B cell (primary cell): ENCODE data around the gene ZP3. TPM values are rescaled to one million over a fixed set of nuclear protein-coding genes. Genes with fewer than 3 reads are reported as not detected.
"Not testable (repeated sequence)": the region's sequence is repeated elsewhere in the genome, so short reads cannot be mapped to it uniquely, and the experiment has no call there.

Source experiments
- ATAC-seq: fragments of 200-7000 bp; cut with Tn5 transposase; one replicate; pipeline ENCODE4 v1.10.0; 2021; ENCODE audit warnings: low read depth, mild to moderate bottlenecking, moderate number of reproducible peaks, moderate library complexity
- CTCF ChIA-PET: fragments of 350-600 bp; sonication (Branson Sonifier 250); formaldehyde crosslinking; loops from one replicate; lab custom pipeline; 2021; ENCODE audit warnings: antibody characterized with exemption, inconsistent platforms; lab: Charles Lee
- POLR2A ChIA-PET: fragments of 350-600 bp; sonication (Branson Sonifier 250); formaldehyde crosslinking; loops from one replicate; lab custom pipeline; 2021; ENCODE audit warnings: antibody characterized with exemption; lab: Charles Lee
- DNase-seq: peaks from one replicate; pipeline ENCODE4 v3.0.0; 2013
- H2AFZ ChIP-seq: 2 replicates; pipeline ENCODE4 v1.6.1; 2012; ENCODE audit warnings: mild to moderate bottlenecking, low read depth, low read length; ENCODE audit not compliant: insufficient read depth, poor library complexity, severe bottlenecking
- H3K27ac ChIP-seq, 2 donors: 1 replicate in 1 of 2; 2 replicates in 1 of 2; pipeline ENCODE4 v1.5.1; 2012 to 2013; ENCODE audit warnings: low read length in 2 of 2, mild to moderate bottlenecking in 2 of 2, moderate library complexity in 1 of 2
- H3K27me3 ChIP-seq, 4 experiments: fragments of 200-600 bp in 1 of 4; sonication (generic) in 1 of 4; replicated peaks in 1 of 4; 1 replicate in 2 of 4; 2 replicates in 2 of 4; pipeline versions ENCODE4 v1.6.1 to v1.7.0; 2013 to 2016; ENCODE audit warnings: low read length in 3 of 4, mild to moderate bottlenecking in 2 of 4, mixed read lengths in 1 of 4, moderate library complexity in 1 of 4; ENCODE audit not compliant: insufficient read depth in 4 of 4, control insufficient read depth in 3 of 4; ENCODE audit errors: control extremely low read depth in 1 of 4
- H3K36me3 ChIP-seq, 2 experiments: replicated peaks in 1 of 2; 1 replicate in 1 of 2; 2 replicates in 1 of 2; pipeline versions ENCODE4 v1.6.1 to v1.7.1; 2013; ENCODE audit warnings: low read length in 1 of 2; ENCODE audit not compliant: insufficient read depth in 2 of 2, control insufficient read depth in 1 of 2; ENCODE audit errors: control extremely low read depth in 1 of 2, extremely low read depth in 1 of 2
- H3K4me1 ChIP-seq, 2 donors: fragments of 200-600 bp in 1 of 2; sonication (generic) in 1 of 2; 1 replicate in 1 of 2; 2 replicates in 1 of 2; pipeline versions ENCODE4 v1.5.1 to v1.6.1; 2013 to 2017; ENCODE audit warnings: low read length in 2 of 2; ENCODE audit not compliant: control insufficient read depth in 2 of 2, insufficient read depth in 2 of 2
- H3K4me2 ChIP-seq: replicated peaks from 2 replicates; pipeline ENCODE3; 2012; ENCODE audit warnings: mild to moderate bottlenecking, low read depth, low read length; ENCODE audit not compliant: poor library complexity, severe bottlenecking
- H3K4me3 ChIP-seq, 5 experiments: fragments of 200-600 bp in 1 of 5; sonication (generic) in 1 of 5; 1 replicate in 3 of 5; 2 replicates in 2 of 5; pipeline versions ENCODE4 v1.5.1 to v1.7.0; 2011 to 2016; ENCODE audit warnings: low read length in 4 of 5, mild to moderate bottlenecking in 4 of 5, low read depth in 2 of 5, control low read depth in 1 of 5, moderate library complexity in 1 of 5; ENCODE audit not compliant: insufficient read depth in 1 of 5; ENCODE audit errors: control extremely low read depth in 1 of 5, extremely low read depth in 1 of 5
- H3K79me2 ChIP-seq: fragments of 200-600 bp; sonication (generic); one replicate; pipeline ENCODE4 v1.6.0; 2016; ENCODE audit warnings: low read length; ENCODE audit not compliant: control insufficient read depth, insufficient read depth
- H3K9ac ChIP-seq: fragments of 200-600 bp; sonication (generic); 2 replicates; pipeline ENCODE4 v1.6.1; 2017; ENCODE audit warnings: mild to moderate bottlenecking, low read length, moderate library complexity
- H3K9me3 ChIP-seq, 3 donors: one replicate each; pipeline versions ENCODE4 v1.6.1 to v1.7.1; 2013; ENCODE audit warnings: low read length in 2 of 3; ENCODE audit not compliant: control insufficient read depth in 2 of 3, insufficient read depth in 1 of 3; ENCODE audit errors: control extremely low read depth in 1 of 3
- H4K20me1 ChIP-seq: 2 replicates; pipeline ENCODE4 v1.6.0; 2012; ENCODE audit warnings: mild to moderate bottlenecking, low read length; ENCODE audit not compliant: insufficient read depth, control insufficient read depth, poor library complexity, severe bottlenecking
- H3K27ac Mint-ChIP-seq: one replicate; pipeline ENCODE4 v1.8.0; 2021; ENCODE audit warnings: mixed read lengths
- H3K27me3 Mint-ChIP-seq: one replicate; pipeline ENCODE4 v1.8.0; 2021; ENCODE audit warnings: mixed read lengths
- H3K4me1 Mint-ChIP-seq: one replicate; pipeline ENCODE4 v1.8.0; 2021; ENCODE audit warnings: mixed read lengths
- H3K4me3 Mint-ChIP-seq: one replicate; pipeline ENCODE4 v1.8.0; 2021; ENCODE audit warnings: mixed read lengths
- H3K9me3 Mint-ChIP-seq: one replicate; pipeline ENCODE4 v1.8.0; 2022; ENCODE audit warnings: mixed read lengths; ENCODE audit not compliant: insufficient read depth
- CTCF ChIP-seq: fragments of 200-600 bp; IDR thresholded peaks from one replicate; pipeline ENCODE4 v1.8.0; 2022; ENCODE audit warnings: antibody characterized with exemption, mild to moderate bottlenecking
- EZH2 ChIP-seq: IDR thresholded peaks from 2 replicates; pipeline ENCODE4 v1.6.1; 2012; ENCODE audit warnings: borderline replicate concordance, low read depth, mild to moderate bottlenecking, moderate library complexity, low read length; ENCODE audit not compliant: insufficient read depth, poor library complexity, severe bottlenecking
- WGBS: methylation state at CpG from one replicate; pipeline ENCODE4 v1.1.5; 2013; ENCODE audit warnings: missing lambda C conversion rate; ENCODE audit not compliant: insufficient coverage; 5-methylcytosine and 5-hydroxymethylcytosine counted together
- intact Hi-C: fragments of 100-400 bp; cut with micrococcal nuclease; formaldehyde crosslinking; loops from one replicate; pipeline ENCODE4 v1.10.0; 2022
- polyA plus RNA-seq: library from polyadenylated mRNA; depleted of rRNA; stranded (reverse); fragments of >200 nt; gene quantifications from 2 replicates; pipeline ENCODE4 v1.2.3, GENCODE V29; 2012
- total RNA-seq, 2 donors: library from RNA; stranded (reverse); fragments of 120-200 nt in 1 of 2; gene quantifications; 1 replicate in 1 of 2; 2 replicates in 1 of 2; pipeline versions ENCODE4 v1.2.3 to v1.2.4, GENCODE V29; 2013 to 2022

Gene ZP3
- total and polyA plus RNA-seq, 2 donors (not counting 1 experiment from before 2014, with no cell fraction given), result 0.64 to 4.4 TPM

- Histone ChIP-seq H3K4me2 (peak overlapping the region; percentile 84), H2AFZ (peak overlapping the region; percentile 80), H3K9ac (peak overlapping the region; percentile 63), H3K4me1 (peaks cover 16 to 21% of the 10 kb centered on the region in 2 donors), H3K9me3 (no peaks in the 10 kb centered on the region), H3K27me3 (no peaks in the 10 kb centered on the region), H3K4me3 (peak overlapping the region in 4 of 5 experiments; percentile 54 to 63 (median 60)), H3K27ac (no peak overlapping the region), H3K79me2 (no peaks in the 10 kb centered on the region), H4K20me1 (no peaks in the 10 kb centered on the region), H3K36me3 (no peaks in the 10 kb centered on the region)
- peak; percentile 83 for DNase-seq
- ChIA-PET POLR2A (no interaction called here), CTCF (interaction anchor here (0.6 kb wide), 1 partner anchor 1497 kb away, joined by 3 read pairs; no protein-coding TSS in a partner anchor)
- Mint-ChIP-seq H3K27ac (peak overlapping the region; percentile 8), H3K9me3 (no peaks in the 10 kb centered on the region), H3K4me3 (peak overlapping the region; percentile 74), H3K27me3 (no peaks in the 10 kb centered on the region), H3K4me1 (peaks cover 17% of the 10 kb centered on the region)
- peak; percentile 46 for ATAC-seq
- no peak for TF ChIP-seq EZH2
- no peak for TF ChIP-seq CTCF
- 8% methylated on average over 43 of the region's 45 CpGs for WGBS
- intact Hi-C loops, result loop anchor here (1.0 to 10.0 kb wide), 3 partner anchors 38 to 483 kb away; partner anchors contain the start of gene POR
Observed at GRCh38 chr7:76397409-76398183, 27.2 kb upstream of the ZP3 start.

- no peaks in the 10 kb centered on the region for H3K9me3 ChIP-seq
- intact Hi-C loops, result no loop called here
- no peak for TF ChIP-seq CTCF
- no peak for TF ChIP-seq EZH2
- Mint-ChIP-seq H3K27me3 (no peaks in the 10 kb centered on the region), H3K9me3 (no peaks in the 10 kb centered on the region), H3K27ac (no peak overlapping the region), H3K4me1 (peaks cover 18% of the 10 kb centered on the region), H3K4me3 (no peak overlapping the region)
- ChIA-PET CTCF (no interaction called here), POLR2A (no interaction called here)
- no peak overlapping the region for H3K9ac ChIP-seq
- H3K4me1 ChIP-seq, result peaks cover 16 to 20% of the 10 kb centered on the region in 2 donors
- H3K27ac ChIP-seq, result no peak overlapping the region
- ATAC-seq (no peak), DNase-seq (no peak)
- H3K36me3 ChIP-seq, result no peaks in the 10 kb centered on the region
- H3K4me2 ChIP-seq, result no peak overlapping the region
- H3K27me3 ChIP-seq, result no peaks in the 10 kb centered on the region
- H2AFZ ChIP-seq, result no peak overlapping the region
- H4K20me1 ChIP-seq, result no peaks in the 10 kb centered on the region
- no peaks in the 10 kb centered on the region for H3K79me2 ChIP-seq
- WGBS, result 92% methylated on average over 23 of the region's 23 CpGs
- H3K4me3 ChIP-seq, result no peak overlapping the region
Observed at GRCh38 chr7:76400248-76400647, 24.5 kb upstream of the ZP3 start.

- CTCF ChIA-PET, result not testable (repeated sequence)
Observed at GRCh38 chr7:76403097-76403496, 21.7 kb upstream of the ZP3 start.

More at GRCh38 chr7:76403097-76403496, 21.7 kb upstream of the ZP3 start:
- H3K27me3 Mint-ChIP-seq, DNase-seq, POLR2A ChIA-PET, H4K20me1 ChIP-seq, intact Hi-C loops, H3K9ac ChIP-seq, H3K9me3 Mint-ChIP-seq, H2AFZ ChIP-seq, H3K4me1 Mint-ChIP-seq, H3K4me3 ChIP-seq, H3K4me3 Mint-ChIP-seq, H3K27me3 ChIP-seq, H3K27ac Mint-ChIP-seq, H3K4me2 ChIP-seq, H3K79me2 ChIP-seq, H3K27ac ChIP-seq, H3K36me3 ChIP-seq, H3K4me1 ChIP-seq, H3K9me3 ChIP-seq, ATAC-seq: not testable (repeated sequence)
- 70% methylated on average over 2 of the region's 8 CpGs for WGBS
